HG03095 (cell line): Measurements from ENCODE around the gene MRPL18.
"Not testable (repeated sequence)": the region's sequence is repeated elsewhere in the genome, so short reads cannot be mapped to it uniquely, and the experiment has no call there.

Experiments
- ATAC-seq: cut with Tn5 transposase; IDR thresholded peaks from one replicate; pipeline ENCODE4 v1.9.1; 2021; ENCODE audit warnings: moderate library complexity; ENCODE audit not compliant: unreplicated experiment

MRPL18 gene

GRCh38 chr6:159815410-159815809 lies 25.1 kb downstream of the MRPL18 start:
- no peak for ATAC-seq

- not testable (repeated sequence) for ATAC-seq
Observed at GRCh38 chr6:159816775-159817174, 26.5 kb downstream of the MRPL18 start.

- ATAC-seq, result no peak
Observed at GRCh38 chr6:159817951-159818739, 27.9 kb downstream of the MRPL18 start.

GRCh38 chr6:159819098-159819497 lies 28.8 kb downstream of the MRPL18 start:
- no peak for ATAC-seq

- no peak for ATAC-seq
Observed at GRCh38 chr6:159819932-159820640, 29.8 kb downstream of the MRPL18 start.

- no peak for ATAC-seq
Observed at GRCh38 chr6:159821122-159821521, 30.9 kb downstream of the MRPL18 start.

GRCh38 chr6:159821726-159822125 lies 31.5 kb downstream of the MRPL18 start:
- ATAC-seq, result no peak

GRCh38 chr6:159823953-159824352 lies 33.7 kb downstream of the MRPL18 start:
- no peak for ATAC-seq

GRCh38 chr6:159824690-159825089 lies 34.4 kb downstream of the MRPL18 start:
- ATAC-seq, result not testable (repeated sequence)

GRCh38 chr6:159826004-159826403 lies 35.7 kb downstream of the MRPL18 start:
- no peak for ATAC-seq

GRCh38 chr6:159826968-159827647 lies 36.8 kb downstream of the MRPL18 start:
- ATAC-seq, result no peak

GRCh38 chr6:159828074-159828473 lies 37.8 kb downstream of the MRPL18 start:
- no peak for ATAC-seq

- ATAC-seq, result no peak
Observed at GRCh38 chr6:159829526-159829925, 39.3 kb downstream of the MRPL18 start.

- no peak for ATAC-seq
Observed at GRCh38 chr6:159830501-159831372, 40.5 kb downstream of the MRPL18 start.

- no peak for ATAC-seq
Observed at GRCh38 chr6:159831373-159831679, 41.1 kb downstream of the MRPL18 start.

- ATAC-seq, result no peak
Observed at GRCh38 chr6:159832946-159833345, 42.7 kb downstream of the MRPL18 start.

- no peak for ATAC-seq
Observed at GRCh38 chr6:159833556-159833955, 43.3 kb downstream of the MRPL18 start.

GRCh38 chr6:159833997-159834603 lies 43.8 kb downstream of the MRPL18 start:
- ATAC-seq, result no peak

- ATAC-seq, result no peak
Observed at GRCh38 chr6:159836718-159837490, 46.6 kb downstream of the MRPL18 start.

- ATAC-seq, result no peak
Observed at GRCh38 chr6:159837511-159837910, 47.2 kb downstream of the MRPL18 start.
